Smooth muscle cell (in vitro differentiated cells): ENCODE results near the gene LDB2. TPM values are rescaled to one million over a fixed set of nuclear protein-coding genes. Genes with fewer than 3 reads are reported as not detected.

Source experiments
- DNase-seq: peaks from one replicate; lab custom pipeline; 2025; ENCODE audit not compliant: unreplicated experiment; lab: John Stamatoyannopoulos, UW
- H2AFZ ChIP-seq: fragments of 200-600 bp; sonication (generic); 2 replicates; pipeline ENCODE4 v1.6.0; 2016; ENCODE audit warnings: antibody characterized with exemption, low read depth, mild to moderate bottlenecking
- H3F3A ChIP-seq: fragments of 200-600 bp; sonication (generic); 2 replicates; pipeline ENCODE4 v1.6.0; 2017; ENCODE audit warnings: antibody characterized with exemption, low read depth
- H3K27ac ChIP-seq: fragments of 200-600 bp; sonication (generic); 2 replicates; pipeline ENCODE4 v1.5.1; 2016; ENCODE audit warnings: low read depth, mild to moderate bottlenecking
- H3K27me3 ChIP-seq: fragments of 200-600 bp; sonication (generic); 2 replicates; pipeline ENCODE4 v1.6.1; 2016; ENCODE audit warnings: low read depth, mild to moderate bottlenecking
- H3K36me3 ChIP-seq: fragments of 200-600 bp; sonication (generic); 2 replicates; pipeline ENCODE4 v1.5.1; 2016; ENCODE audit warnings: low read depth
- H3K4me1 ChIP-seq: fragments of 200-600 bp; sonication (generic); 2 replicates; pipeline ENCODE4 v1.5.1; 2016; ENCODE audit warnings: low read depth
- H3K4me2 ChIP-seq: fragments of 200-600 bp; sonication (generic); 2 replicates; pipeline ENCODE4 v1.6.0; 2016; ENCODE audit warnings: mild to moderate bottlenecking
- H3K4me3 ChIP-seq: fragments of 200-600 bp; sonication (generic); 2 replicates; pipeline ENCODE4 v1.5.1; 2016; ENCODE audit warnings: mild to moderate bottlenecking
- H3K79me2 ChIP-seq: fragments of 200-600 bp; sonication (generic); 2 replicates; pipeline ENCODE4 v1.6.0; 2016; ENCODE audit warnings: low read depth, mild to moderate bottlenecking
- H3K9ac ChIP-seq: fragments of 200-600 bp; sonication (generic); 2 replicates; pipeline ENCODE4 v1.6.0; 2016; ENCODE audit warnings: low read depth
- H3K9me3 ChIP-seq: fragments of 200-600 bp; sonication (generic); replicated peaks from 2 replicates; pipeline ENCODE4 v1.5.1; 2016; ENCODE audit warnings: low read depth
- H4K20me1 ChIP-seq: fragments of 200-600 bp; sonication (generic); 2 replicates; pipeline ENCODE4 v1.6.0; 2016; ENCODE audit warnings: low read depth
- WGBS: methylation state at CpG from one replicate; pipeline ENCODE4 v1.1.7; 2016; ENCODE audit warnings: low lambda C conversion rate; 5-methylcytosine and 5-hydroxymethylcytosine counted together
- polyA plus RNA-seq: library from polyadenylated mRNA; unstranded; fragments of >200 nt; fragmentation: Nextera tagmentation; extraction: Ambion mirVana; gene quantifications from 2 replicates; pipeline ENCODE4 v1.2.1, GENCODE V29; 2016
- total RNA-seq: library from RNA; depleted of rRNA; stranded (reverse); fragments of >200 nt; gene quantifications from 2 replicates; pipeline ENCODE4 v1.2.3, GENCODE V29; 2014
- TF ChIP-seq, protein P1 (sequence below): fragments of 200-600 bp; sonication (generic); IDR thresholded peaks from 2 replicates; pipeline ENCODE4 v1.5.1; 2017; ENCODE audit warnings: borderline replicate concordance, mild to moderate bottlenecking, antibody characterized with exemption; ENCODE audit not compliant: insufficient read depth, poor library complexity, severe bottlenecking

LDB2 gene
- total and polyA plus RNA-seq, 2 experiments from 2014 or later = 30.6 to 61.5 TPM

DNA sequence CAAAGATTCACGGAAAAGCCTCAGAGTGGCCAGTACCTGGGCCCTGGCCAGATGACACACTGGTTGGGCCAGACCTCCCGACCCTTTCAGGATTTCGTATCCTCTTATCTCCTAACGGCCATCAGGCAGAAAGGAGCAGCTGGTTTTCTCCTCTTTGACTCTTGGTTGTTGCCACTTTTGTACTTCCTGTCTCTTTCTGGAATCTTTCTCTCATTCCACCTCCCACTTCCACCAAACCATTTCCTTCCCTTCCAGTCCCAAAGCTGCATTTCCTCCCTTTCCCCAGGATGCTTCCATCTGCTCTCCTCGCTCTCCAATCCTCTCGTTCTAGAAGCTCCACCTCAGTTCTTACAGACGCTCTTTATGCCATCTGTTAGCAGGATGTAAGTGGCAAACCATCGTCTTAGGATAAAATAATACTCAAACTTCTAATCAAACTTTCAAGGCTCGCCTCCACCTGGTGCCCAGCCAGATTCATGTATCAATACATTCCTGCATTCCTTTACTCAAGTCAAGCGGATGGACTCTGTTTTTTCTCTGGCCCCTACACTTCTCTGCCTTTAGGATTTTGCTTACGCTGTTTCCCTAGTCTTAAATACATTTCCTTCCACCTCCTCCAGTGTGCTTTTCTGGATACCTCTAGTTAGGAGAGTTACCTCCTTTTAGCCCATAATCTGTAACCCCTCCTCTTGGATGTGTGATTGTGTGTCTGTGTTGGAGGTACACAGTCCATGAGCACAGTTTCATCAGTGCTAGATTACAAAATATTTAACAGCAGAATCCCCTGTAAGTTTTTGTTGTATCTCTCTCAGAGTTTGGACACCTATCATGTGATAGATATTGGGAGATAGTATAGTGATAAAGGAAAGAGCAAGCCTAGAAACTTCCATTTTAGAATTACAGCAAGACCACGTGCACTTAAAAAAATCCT is 70.4 kb downstream of the LDB2 start:
- Histone ChIP-seq H3K4me3 (no peak overlapping the region), H3K79me2 (no peaks in the 10 kb centered on the region), H3K9ac (no peak overlapping the region), H4K20me1 (no peaks in the 10 kb centered on the region), H3F3A (no peaks in the 10 kb centered on the region), H3K27ac (no peak overlapping the region), H3K27me3 (no peaks in the 10 kb centered on the region), H3K36me3 (no peaks in the 10 kb centered on the region), H2AFZ (no peak overlapping the region), H3K4me2 (no peak overlapping the region), H3K4me1 (no peaks in the 10 kb centered on the region), H3K9me3 (no peaks in the 10 kb centered on the region)
- DNase-seq = no peak
- TF ChIP-seq, protein P1, sequence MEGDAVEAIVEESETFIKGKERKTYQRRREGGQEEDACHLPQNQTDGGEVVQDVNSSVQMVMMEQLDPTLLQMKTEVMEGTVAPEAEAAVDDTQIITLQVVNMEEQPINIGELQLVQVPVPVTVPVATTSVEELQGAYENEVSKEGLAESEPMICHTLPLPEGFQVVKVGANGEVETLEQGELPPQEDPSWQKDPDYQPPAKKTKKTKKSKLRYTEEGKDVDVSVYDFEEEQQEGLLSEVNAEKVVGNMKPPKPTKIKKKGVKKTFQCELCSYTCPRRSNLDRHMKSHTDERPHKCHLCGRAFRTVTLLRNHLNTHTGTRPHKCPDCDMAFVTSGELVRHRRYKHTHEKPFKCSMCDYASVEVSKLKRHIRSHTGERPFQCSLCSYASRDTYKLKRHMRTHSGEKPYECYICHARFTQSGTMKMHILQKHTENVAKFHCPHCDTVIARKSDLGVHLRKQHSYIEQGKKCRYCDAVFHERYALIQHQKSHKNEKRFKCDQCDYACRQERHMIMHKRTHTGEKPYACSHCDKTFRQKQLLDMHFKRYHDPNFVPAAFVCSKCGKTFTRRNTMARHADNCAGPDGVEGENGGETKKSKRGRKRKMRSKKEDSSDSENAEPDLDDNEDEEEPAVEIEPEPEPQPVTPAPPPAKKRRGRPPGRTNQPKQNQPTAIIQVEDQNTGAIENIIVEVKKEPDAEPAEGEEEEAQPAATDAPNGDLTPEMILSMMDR = no peak
- 73% methylated on average over 12 of the region's 12 CpGs for WGBS

DNA sequence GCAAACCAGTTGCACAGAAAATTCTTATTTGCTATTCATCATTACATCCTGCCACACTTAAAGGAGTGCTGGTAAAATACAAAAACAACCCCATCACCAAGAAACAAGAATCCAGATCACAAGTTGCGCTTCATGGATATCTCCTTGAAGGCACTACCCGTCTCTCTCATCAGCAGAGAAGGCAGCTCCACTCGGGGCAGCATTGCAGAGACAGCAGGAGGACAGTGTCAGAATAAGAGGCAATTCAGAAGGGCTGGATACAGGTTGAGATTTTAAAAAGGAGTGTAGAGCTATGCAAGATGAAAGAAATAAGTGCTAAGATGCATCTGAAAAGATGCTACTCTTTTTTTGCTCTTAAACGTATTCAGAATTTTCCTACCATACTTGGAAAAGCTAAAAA is 71.4 kb downstream of the LDB2 start:
- Histone ChIP-seq H3K4me2 (no peak overlapping the region), H2AFZ (no peak overlapping the region), H3K9me3 (no peaks in the 10 kb centered on the region), H3K27me3 (no peaks in the 10 kb centered on the region), H3F3A (no peaks in the 10 kb centered on the region), H3K36me3 (no peaks in the 10 kb centered on the region), H3K79me2 (no peaks in the 10 kb centered on the region), H3K4me3 (no peak overlapping the region), H4K20me1 (no peaks in the 10 kb centered on the region), H3K9ac (no peak overlapping the region), H3K4me1 (no peaks in the 10 kb centered on the region), H3K27ac (no peak overlapping the region)
- TF ChIP-seq, protein P1 = no peak
- no peak for DNase-seq
- 43% methylated on average over 4 of the region's 4 CpGs for WGBS

DNA sequence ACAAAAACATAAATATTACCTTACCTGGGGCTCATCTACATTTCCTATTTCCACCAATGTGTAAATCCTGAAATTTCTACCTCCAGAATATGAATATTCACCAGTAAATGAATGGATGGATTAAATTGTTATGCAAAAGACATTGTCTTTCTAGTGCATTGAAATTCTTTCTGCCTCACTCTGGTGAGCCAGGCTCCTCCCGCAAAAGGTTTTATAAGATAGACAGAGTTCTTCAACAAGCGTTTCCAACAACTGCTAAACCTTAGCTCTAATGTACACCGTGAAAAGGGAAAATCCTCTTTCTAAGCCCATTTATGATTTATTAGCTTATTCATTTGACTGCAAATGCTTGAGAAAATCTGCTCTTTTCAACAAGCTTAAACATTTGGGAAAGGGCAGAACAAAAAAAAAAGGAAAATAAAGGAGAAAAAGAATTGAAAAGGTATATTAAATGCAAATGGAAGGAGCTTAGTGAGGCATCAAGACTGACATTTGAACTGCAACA is 72.0 kb downstream of the LDB2 start:
- Histone ChIP-seq H3K4me1 (no peaks in the 10 kb centered on the region), H3K4me3 (no peak overlapping the region), H3K79me2 (no peaks in the 10 kb centered on the region), H3K36me3 (no peaks in the 10 kb centered on the region), H2AFZ (no peak overlapping the region), H4K20me1 (no peaks in the 10 kb centered on the region), H3K9me3 (no peaks in the 10 kb centered on the region), H3F3A (no peaks in the 10 kb centered on the region), H3K27me3 (no peaks in the 10 kb centered on the region), H3K9ac (no peak overlapping the region), H3K4me2 (no peak overlapping the region), H3K27ac (no peak overlapping the region)
- WGBS = 65% methylated on average over 3 of the region's 3 CpGs
- TF ChIP-seq, protein P1 = no peak
- no peak for DNase-seq
